Endodermal cell (in vitro differentiated cells): ENCODE data around the gene SLITRK3. TPM values are rescaled to one million over a fixed set of nuclear protein-coding genes. Genes with fewer than 3 reads are reported as not detected.

ENCODE experiments used
- DNase-seq: peaks from one replicate; pipeline ENCODE4 v3.0.0-alpha.2; 2017
- H3K27ac ChIP-seq: 2 replicates; pipeline ENCODE4 v1.5.1; 2013; ENCODE audit warnings: mild to moderate bottlenecking, low read depth, low read length, moderate library complexity
- H3K27me3 ChIP-seq: 2 replicates; pipeline ENCODE4 v1.6.1; 2013; ENCODE audit warnings: mild to moderate bottlenecking, low read length, moderate library complexity; ENCODE audit not compliant: insufficient read depth, control insufficient read depth, poor library complexity, severe bottlenecking
- H3K36me3 ChIP-seq: 2 replicates; pipeline ENCODE4 v1.7.0; 2013; ENCODE audit warnings: mild to moderate bottlenecking, low read length, moderate library complexity; ENCODE audit not compliant: control insufficient read depth, insufficient read depth
- H3K4me1 ChIP-seq: one replicate; pipeline ENCODE4 v1.7.0; 2013; ENCODE audit warnings: low read length; ENCODE audit not compliant: control insufficient read depth, insufficient read depth
- H3K4me3 ChIP-seq: 2 replicates; pipeline ENCODE4 v1.5.1; 2013; ENCODE audit warnings: mild to moderate bottlenecking, low read length, moderate library complexity
- H3K9ac ChIP-seq: 2 replicates; pipeline ENCODE4 v1.6.1; 2013; ENCODE audit warnings: mild to moderate bottlenecking, low read length, moderate library complexity; ENCODE audit not compliant: poor library complexity, severe bottlenecking; ENCODE audit errors: extremely low read depth
- H3K9me3 ChIP-seq: 2 replicates; pipeline ENCODE4 v1.6.1; 2013; ENCODE audit warnings: mild to moderate bottlenecking, low read length, moderate library complexity; ENCODE audit not compliant: control insufficient read depth
- H3K27ac Mint-ChIP-seq: 2 replicates; pipeline ENCODE4 v1.8.0; 2020; ENCODE audit warnings: mixed read lengths
- H3K27me3 Mint-ChIP-seq: 2 replicates; pipeline ENCODE4 v1.8.0; 2021; ENCODE audit warnings: mild to moderate bottlenecking, mixed read lengths; ENCODE audit not compliant: insufficient read depth
- H3K36me3 Mint-ChIP-seq: 2 replicates; pipeline ENCODE4 v1.8.0; 2020; ENCODE audit warnings: low read depth, mixed read lengths
- H3K4me1 Mint-ChIP-seq: 2 replicates; pipeline ENCODE4 v1.8.0; 2020; ENCODE audit warnings: mixed read lengths
- H3K4me3 Mint-ChIP-seq: 2 replicates; pipeline ENCODE4 v1.8.0; 2020; ENCODE audit warnings: mild to moderate bottlenecking, moderate library complexity, mixed read lengths
- H3K9me3 Mint-ChIP-seq: 2 replicates; pipeline ENCODE4 v1.8.0; 2020; ENCODE audit warnings: mild to moderate bottlenecking, mixed read lengths
- WGBS, 2 experiments: methylation state at CpG; one replicate each; pipeline versions ENCODE4 v1.1.5 to v1.1.7; 2013; ENCODE audit warnings: missing lambda C conversion rate in 2 of 2, mixed read lengths in 1 of 2; ENCODE audit not compliant: insufficient coverage in 1 of 2, insufficient read length in 1 of 2; 5-methylcytosine and 5-hydroxymethylcytosine counted together
- total RNA-seq, 2 donors: library from RNA; stranded (reverse); fragmentation: NEBNext Ultra II Directional in 1 of 2; extraction: Animal tissue kit (Norgen Biotek cat#: 25700) in 1 of 2; gene quantifications; 2 replicates in 1 of 2; 3 replicates in 1 of 2; pipeline ENCODE4 v1.2.1, GENCODE V29; 2021
- TF ChIP-seq, protein P1 (sequence below): fragments of 200-600 bp; sonication (generic); conservative IDR thresholded peaks from 2 replicates; pipeline ENCODE4 v1.5.0; 2021; ENCODE audit warnings: antibody characterized with exemption, mild to moderate bottlenecking

Gene SLITRK3
- total RNA-seq, 2 donors from 2014 or later: 0.64 TPM; not detected in 1

DNA sequence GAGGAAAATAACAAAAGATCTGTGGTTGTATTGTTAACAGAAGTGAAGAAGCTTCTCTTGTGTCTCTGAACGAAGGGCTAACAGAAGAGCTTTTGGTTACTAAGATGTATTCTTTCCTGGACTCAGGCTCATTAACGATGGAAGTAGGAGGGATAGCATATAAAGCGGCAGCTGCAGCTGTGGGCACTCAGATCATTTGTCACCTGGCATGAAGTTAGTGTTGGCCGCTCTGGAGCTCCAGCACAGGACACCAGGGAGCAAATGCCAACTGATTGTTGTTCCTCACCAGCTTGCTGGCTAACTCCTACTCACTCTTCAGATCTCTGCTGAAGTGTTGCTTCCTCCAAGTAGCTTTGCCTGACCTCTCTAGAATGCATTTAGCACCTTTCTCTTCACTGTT, 15.5 kb upstream of the SLITRK3 start:
- no peak overlapping the region for H3K27ac Mint-ChIP-seq
- no peaks in the 10 kb centered on the region for H3K9me3 ChIP-seq
- 92% methylated on average over 4 of the region's 4 CpGs for WGBS, 2 experiments
- no peaks in the 10 kb centered on the region for H3K9me3 Mint-ChIP-seq
- no peak overlapping the region for H3K4me3 ChIP-seq
- TF ChIP-seq, protein P1, sequence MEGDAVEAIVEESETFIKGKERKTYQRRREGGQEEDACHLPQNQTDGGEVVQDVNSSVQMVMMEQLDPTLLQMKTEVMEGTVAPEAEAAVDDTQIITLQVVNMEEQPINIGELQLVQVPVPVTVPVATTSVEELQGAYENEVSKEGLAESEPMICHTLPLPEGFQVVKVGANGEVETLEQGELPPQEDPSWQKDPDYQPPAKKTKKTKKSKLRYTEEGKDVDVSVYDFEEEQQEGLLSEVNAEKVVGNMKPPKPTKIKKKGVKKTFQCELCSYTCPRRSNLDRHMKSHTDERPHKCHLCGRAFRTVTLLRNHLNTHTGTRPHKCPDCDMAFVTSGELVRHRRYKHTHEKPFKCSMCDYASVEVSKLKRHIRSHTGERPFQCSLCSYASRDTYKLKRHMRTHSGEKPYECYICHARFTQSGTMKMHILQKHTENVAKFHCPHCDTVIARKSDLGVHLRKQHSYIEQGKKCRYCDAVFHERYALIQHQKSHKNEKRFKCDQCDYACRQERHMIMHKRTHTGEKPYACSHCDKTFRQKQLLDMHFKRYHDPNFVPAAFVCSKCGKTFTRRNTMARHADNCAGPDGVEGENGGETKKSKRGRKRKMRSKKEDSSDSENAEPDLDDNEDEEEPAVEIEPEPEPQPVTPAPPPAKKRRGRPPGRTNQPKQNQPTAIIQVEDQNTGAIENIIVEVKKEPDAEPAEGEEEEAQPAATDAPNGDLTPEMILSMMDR: no peak
- peaks cover 12% of the 10 kb centered on the region for H3K27me3 Mint-ChIP-seq
- peaks cover 2% of the 10 kb centered on the region for H3K4me1 Mint-ChIP-seq
- H3K9ac ChIP-seq: no peak overlapping the region
- no peak overlapping the region for H3K4me3 Mint-ChIP-seq
- peaks cover 11% of the 10 kb centered on the region for H3K27me3 ChIP-seq
- H3K36me3 ChIP-seq: no peaks in the 10 kb centered on the region
- H3K27ac ChIP-seq: no peak overlapping the region
- H3K4me1 ChIP-seq: no peaks in the 10 kb centered on the region
- DNase-seq: no peak
- no peaks in the 10 kb centered on the region for H3K36me3 Mint-ChIP-seq

DNA sequence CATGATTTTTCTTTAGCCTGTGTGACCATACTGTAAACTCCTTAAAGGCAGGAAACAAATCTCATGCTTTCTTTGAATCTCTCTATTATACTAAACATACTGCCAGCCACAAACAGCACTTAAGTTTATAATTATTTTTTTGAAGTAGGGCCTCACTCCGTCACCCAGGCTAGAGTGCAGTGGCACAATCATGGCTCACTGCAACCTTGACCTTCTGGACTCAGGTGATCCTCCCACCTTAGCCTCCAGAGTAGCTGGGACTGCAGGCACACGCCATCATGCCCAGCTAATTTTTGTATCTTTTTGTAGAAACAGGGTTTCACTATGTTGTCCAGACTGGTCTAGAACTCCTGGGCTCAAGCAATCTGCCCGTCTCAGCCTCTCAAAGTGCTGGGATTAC, 14.5 kb upstream of the SLITRK3 start:
- TF ChIP-seq, protein P1: no peak
- peaks cover 13% of the 10 kb centered on the region for H3K27me3 Mint-ChIP-seq
- WGBS, 2 experiments: 85 to 100% methylated on average over 1 to 3 of the region's 3 CpGs
- H3K4me3 ChIP-seq: no peak overlapping the region
- no peak overlapping the region for H3K4me3 Mint-ChIP-seq
- no peaks in the 10 kb centered on the region for H3K4me1 ChIP-seq
- H3K27ac ChIP-seq: no peak overlapping the region
- no peaks in the 10 kb centered on the region for H3K9me3 Mint-ChIP-seq
- H3K36me3 ChIP-seq: no peaks in the 10 kb centered on the region
- H3K9ac ChIP-seq: no peak overlapping the region
- H3K36me3 Mint-ChIP-seq: no peaks in the 10 kb centered on the region
- H3K4me1 Mint-ChIP-seq: peaks cover 2% of the 10 kb centered on the region
- no peak for DNase-seq
- H3K27me3 ChIP-seq: peaks cover 11% of the 10 kb centered on the region
- H3K9me3 ChIP-seq: no peaks in the 10 kb centered on the region
- H3K27ac Mint-ChIP-seq: no peak overlapping the region

DNA sequence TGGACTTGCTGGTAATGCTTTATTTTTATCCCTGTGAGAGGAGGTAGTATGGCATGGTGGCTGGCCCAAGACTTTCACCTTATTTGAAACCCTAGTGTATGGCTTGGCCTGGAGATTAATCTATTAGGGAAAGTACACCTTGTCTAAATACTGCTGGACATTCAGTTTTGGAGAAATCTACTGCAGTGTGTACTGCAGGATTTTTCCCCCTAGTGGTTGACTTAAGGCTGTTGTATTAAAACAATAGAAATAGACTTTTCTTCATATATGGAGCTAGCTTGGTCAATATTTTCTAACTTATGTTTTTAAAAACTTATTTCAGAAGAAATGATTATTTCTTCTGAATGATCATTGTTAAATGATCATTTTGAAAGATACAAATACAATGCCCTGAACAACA, 13.9 kb upstream of the SLITRK3 start:
- no peak overlapping the region for H3K27ac Mint-ChIP-seq
- Histone ChIP-seq H3K27me3 (peaks cover 11% of the 10 kb centered on the region), H3K9ac (no peak overlapping the region), H3K36me3 (no peaks in the 10 kb centered on the region), H3K4me3 (no peak overlapping the region), H3K9me3 (no peaks in the 10 kb centered on the region), H3K4me1 (no peaks in the 10 kb centered on the region), H3K27ac (no peak overlapping the region)
- no peaks in the 10 kb centered on the region for H3K9me3 Mint-ChIP-seq
- H3K36me3 Mint-ChIP-seq: no peaks in the 10 kb centered on the region
- peaks cover 2% of the 10 kb centered on the region for H3K4me1 Mint-ChIP-seq
- DNase-seq: no peak
- H3K27me3 Mint-ChIP-seq: peaks cover 13% of the 10 kb centered on the region
- no peak overlapping the region for H3K4me3 Mint-ChIP-seq
- TF ChIP-seq, protein P1: peak; percentile 70
